GM18519 (cell line): ENCODE results near the gene CCL2.
"Not testable (repeated sequence)": the region's sequence is repeated elsewhere in the genome, so short reads cannot be mapped to it uniquely, and the experiment has no call there.

Source experiments
- ATAC-seq: cut with Tn5 transposase; IDR thresholded peaks from one replicate; pipeline ENCODE4 v1.9.1; 2021; ENCODE audit warnings: mild to moderate bottlenecking, moderate library complexity; ENCODE audit not compliant: unreplicated experiment, low FRiP score

The CCL2 gene

GRCh38 chr17:34254651-34255380, at the start of gene CCL2:
Gene CCL2, plus strand, starts transcription at chr17:34255285. Its CDS starts 65 bp downstream, at chr17:34255350.
- ATAC-seq, result no peak

- no peak for ATAC-seq
Measured at GRCh38 chr17:34205401-34205800, 49.7 kb upstream of the CCL2 start.

- ATAC-seq, result no peak
Measured at GRCh38 chr17:34206569-34206968, 48.5 kb upstream of the CCL2 start.

GRCh38 chr17:34207572-34207971, 47.5 kb upstream of the CCL2 start:
- ATAC-seq, result no peak

- ATAC-seq, result no peak
Measured at GRCh38 chr17:34218748-34219147, 36.3 kb upstream of the CCL2 start.

- no peak for ATAC-seq
Measured at GRCh38 chr17:34219405-34219804, 35.7 kb upstream of the CCL2 start.

GRCh38 chr17:34220045-34220751, 34.9 kb upstream of the CCL2 start:
- no peak for ATAC-seq

- no peak for ATAC-seq
Measured at GRCh38 chr17:34220752-34221395, 34.2 kb upstream of the CCL2 start.

- no peak for ATAC-seq
Measured at GRCh38 chr17:34221411-34221810, 33.7 kb upstream of the CCL2 start.

GRCh38 chr17:34222722-34223497, 32.2 kb upstream of the CCL2 start:
- ATAC-seq, result no peak

- ATAC-seq, result no peak
Measured at GRCh38 chr17:34225046-34225445, 30.0 kb upstream of the CCL2 start.

- ATAC-seq, result no peak
Measured at GRCh38 chr17:34226011-34226743, 28.9 kb upstream of the CCL2 start.

GRCh38 chr17:34226744-34227034, 28.4 kb upstream of the CCL2 start:
- no peak for ATAC-seq

GRCh38 chr17:34227293-34227692, 27.8 kb upstream of the CCL2 start:
- ATAC-seq, result not testable (repeated sequence)

- ATAC-seq, result no peak
Measured at GRCh38 chr17:34227707-34228106, 27.4 kb upstream of the CCL2 start.

GRCh38 chr17:34228781-34229180, 26.3 kb upstream of the CCL2 start:
- ATAC-seq, result no peak

- ATAC-seq, result no peak
Measured at GRCh38 chr17:34230342-34230741, 24.7 kb upstream of the CCL2 start.

GRCh38 chr17:34234616-34235015, 20.5 kb upstream of the CCL2 start:
- no peak for ATAC-seq

GRCh38 chr17:34235389-34236028, 19.6 kb upstream of the CCL2 start:
- no peak for ATAC-seq
